ENCODE measurements around the gene SCTR. TPM values are rescaled to one million over a fixed set of nuclear protein-coding genes. Genes with fewer than 3 reads are reported as not detected.

SCTR gene
- total RNA-seq, 1 donor from 2014 or later: not detected

DNA sequence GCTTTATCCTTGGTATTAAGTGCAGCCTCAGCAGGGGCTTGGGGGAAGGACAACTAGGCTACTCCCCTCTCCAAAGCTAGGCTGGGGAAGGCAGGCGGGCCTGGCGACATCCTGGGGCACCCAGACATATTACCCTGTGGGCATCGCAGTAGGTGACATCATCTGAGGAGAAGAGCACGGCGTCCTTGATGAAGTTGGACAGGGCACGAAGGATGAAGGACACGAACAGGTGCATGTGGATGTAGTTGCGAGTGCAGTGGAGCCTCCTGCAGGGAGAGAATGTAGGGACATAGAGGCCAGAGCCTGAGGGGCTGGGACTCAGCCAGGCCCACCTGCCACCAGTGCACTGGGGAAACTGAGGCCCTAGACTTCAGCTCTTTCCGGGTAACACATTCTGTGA, 60.3 kb downstream of the SCTR start:
- H3K9me3 ChIP-seq: no peaks in the 10 kb centered on the region
- no peak overlapping the region for H3K4me3 ChIP-seq
- H3K27me3 ChIP-seq: no peaks in the 10 kb centered on the region
- H3K4me1 ChIP-seq: no peaks in the 10 kb centered on the region
- H3K27ac ChIP-seq: no peak overlapping the region
- no peak for TF ChIP-seq CTCF (IDR thresholded peaks at IDR 0.05)
- intact Hi-C loops (cut with DNase I): no loop called here
- no peak for DNase-seq (ENCODE audit: low spot score in 2 of 2)
- no peaks in the 10 kb centered on the region for H3K36me3 ChIP-seq

- no peak for TF ChIP-seq CTCF (IDR thresholded peaks at IDR 0.05)
- intact Hi-C loops (cut with DNase I): no loop called here
- no peaks in the 10 kb centered on the region for H3K9me3 ChIP-seq
- H3K27me3 ChIP-seq: no peaks in the 10 kb centered on the region
- H3K27ac ChIP-seq: no peak overlapping the region
- H3K4me3 ChIP-seq: no peak overlapping the region
- H3K36me3 ChIP-seq: no peaks in the 10 kb centered on the region
- H3K4me1 ChIP-seq: no peaks in the 10 kb centered on the region
- DNase-seq (ENCODE audit: low spot score in 2 of 2): no peak
Observed at GRCh38 chr2:119463136-119463535, 61.1 kb downstream of the SCTR start.

- H3K27ac ChIP-seq: no peak overlapping the region
- intact Hi-C loops (cut with DNase I): no loop called here
- no peak overlapping the region for H3K4me3 ChIP-seq
Observed at GRCh38 chr2:119462574-119462973, 61.7 kb downstream of the SCTR start.

DNA sequence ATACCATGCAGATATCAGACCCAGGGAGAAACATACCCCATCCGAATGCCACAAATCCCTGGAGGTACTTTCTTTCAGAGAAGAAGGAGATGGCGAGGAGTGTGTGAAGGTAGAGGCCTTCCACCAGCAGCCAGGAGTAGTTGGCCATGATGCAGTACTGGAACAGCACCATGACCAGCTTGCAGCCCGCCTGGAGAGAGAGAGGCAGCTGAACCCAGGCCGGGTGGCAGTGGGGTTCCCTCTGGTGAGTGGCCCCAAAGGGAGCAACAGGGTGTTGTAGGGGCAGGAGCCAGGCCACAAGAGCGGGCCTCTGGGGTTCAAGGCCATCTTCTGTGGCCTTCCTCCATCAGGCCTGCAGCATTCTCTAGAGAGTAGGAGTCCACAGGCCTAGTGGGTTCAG, 62.5 kb downstream of the SCTR start:
- no peak for DNase-seq (ENCODE audit: low spot score in 2 of 2)
- H3K27me3 ChIP-seq: no peaks in the 10 kb centered on the region
- intact Hi-C loops (cut with DNase I): no loop called here

More at GRCh38 chr2:119462574-119462973, 61.7 kb downstream of the SCTR start:
- DNase-seq (ENCODE audit: low spot score in 2 of 2): no peak
- H3K9me3 ChIP-seq: no peaks in the 10 kb centered on the region
- H3K36me3 ChIP-seq: no peaks in the 10 kb centered on the region
- no peaks in the 10 kb centered on the region for H3K27me3 ChIP-seq
- TF ChIP-seq CTCF (IDR thresholded peaks at IDR 0.05): no peak
- H3K4me1 ChIP-seq: no peaks in the 10 kb centered on the region

DNA sequence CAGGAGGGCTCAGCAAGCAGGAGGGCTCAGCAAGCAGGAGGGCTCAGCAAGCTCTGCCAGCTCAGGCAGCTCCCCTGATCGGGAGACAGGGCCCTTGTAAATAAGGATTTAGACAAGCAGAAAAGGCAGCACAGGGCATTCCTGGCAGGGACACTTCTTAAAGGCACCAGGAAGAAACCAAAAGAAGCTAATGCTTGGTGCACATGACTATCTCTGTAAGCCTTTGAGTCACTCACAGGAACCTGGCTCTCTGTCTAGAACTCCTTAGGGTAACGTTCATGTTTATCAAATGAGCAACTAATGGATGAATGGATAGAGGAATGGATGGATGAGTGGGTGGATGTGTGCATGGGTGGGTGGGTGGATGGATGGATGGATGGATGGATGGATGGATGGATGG, 64.2 kb downstream of the SCTR start:
- intact Hi-C loops (cut with DNase I): no loop called here
- no peak overlapping the region for H3K4me3 ChIP-seq
- TF ChIP-seq CTCF (IDR thresholded peaks at IDR 0.05): no peak
- H3K27ac ChIP-seq: no peak overlapping the region
- no peaks in the 10 kb centered on the region for H3K9me3 ChIP-seq
- peaks cover 4% of the 10 kb centered on the region for H3K27me3 ChIP-seq
- H3K4me1 ChIP-seq: no peaks in the 10 kb centered on the region
- no peak for DNase-seq (ENCODE audit: low spot score in 2 of 2)
- no peaks in the 10 kb centered on the region for H3K36me3 ChIP-seq

More for the DNA sequence above, 62.5 kb downstream of the SCTR start:
- Histone ChIP-seq H3K4me3 (no peak overlapping the region), H3K4me1 (no peaks in the 10 kb centered on the region), H3K9me3 (no peaks in the 10 kb centered on the region), H3K36me3 (no peaks in the 10 kb centered on the region), H3K27ac (no peak overlapping the region)
- no peak for TF ChIP-seq CTCF (IDR thresholded peaks at IDR 0.05)

DNA sequence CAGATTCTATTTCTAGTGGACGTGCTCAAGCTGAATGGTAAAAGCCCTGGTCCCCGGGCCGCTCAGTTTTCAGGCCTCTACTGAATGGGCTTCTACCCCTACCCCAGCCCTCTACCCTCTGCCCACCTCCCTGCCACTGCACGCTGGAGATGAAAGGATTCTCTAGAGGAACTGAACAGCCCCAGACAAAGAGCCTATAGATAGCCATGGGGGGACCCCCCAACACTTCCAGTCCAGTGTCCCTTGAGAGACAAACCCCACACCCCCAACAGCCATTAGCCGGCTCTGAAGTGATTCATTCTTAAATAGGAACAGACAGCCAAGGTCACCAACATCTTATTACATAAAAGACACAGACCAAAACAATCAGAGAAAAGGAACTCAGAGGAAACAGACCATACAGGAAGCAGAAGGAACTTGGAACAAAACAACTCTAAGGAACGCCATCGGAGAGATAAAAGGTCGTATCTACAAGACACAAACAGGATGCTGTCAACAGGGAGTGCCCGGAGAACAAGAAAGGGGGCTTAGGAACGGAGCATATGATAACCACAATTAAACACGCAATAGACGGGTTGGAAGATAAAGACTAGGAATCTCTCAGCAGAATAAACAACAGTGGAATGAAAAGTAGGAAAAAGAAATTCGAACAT, 69.1 kb downstream of the SCTR start:
- H3K9me3 ChIP-seq: no peaks in the 10 kb centered on the region
- no peak for TF ChIP-seq CTCF (IDR thresholded peaks at IDR 0.05)
- H3K4me3 ChIP-seq: no peak overlapping the region
- intact Hi-C loops (cut with DNase I): no loop called here
- no peaks in the 10 kb centered on the region for H3K36me3 ChIP-seq
- no peak for DNase-seq (ENCODE audit: low spot score in 2 of 2)
- peaks cover 4% of the 10 kb centered on the region for H3K27me3 ChIP-seq
- H3K27ac ChIP-seq: no peak overlapping the region
- no peaks in the 10 kb centered on the region for H3K4me1 ChIP-seq

All from ascending aorta (tissue), 2 donors.